B cell (primary cell): ENCODE measurements around the gene PAN2. TPM values are rescaled to one million over a fixed set of nuclear protein-coding genes. Genes with fewer than 3 reads are reported as not detected.

Experiments used
- ATAC-seq: fragments of 200-7000 bp; cut with Tn5 transposase; one replicate; pipeline ENCODE4 v1.10.0; 2021; ENCODE audit warnings: low read depth, mild to moderate bottlenecking, moderate number of reproducible peaks, moderate library complexity
- CTCF ChIA-PET: fragments of 350-600 bp; sonication (Branson Sonifier 250); formaldehyde crosslinking; loops from one replicate; lab custom pipeline; 2021; ENCODE audit warnings: antibody characterized with exemption, inconsistent platforms; lab: Charles Lee
- POLR2A ChIA-PET: fragments of 350-600 bp; sonication (Branson Sonifier 250); formaldehyde crosslinking; loops from one replicate; lab custom pipeline; 2021; ENCODE audit warnings: antibody characterized with exemption; lab: Charles Lee
- DNase-seq: peaks from one replicate; pipeline ENCODE4 v3.0.0; 2013
- H2AFZ ChIP-seq: 2 replicates; pipeline ENCODE4 v1.6.1; 2012; ENCODE audit warnings: mild to moderate bottlenecking, low read depth, low read length; ENCODE audit not compliant: insufficient read depth, poor library complexity, severe bottlenecking
- H3K27ac ChIP-seq, 2 donors: 1 replicate in 1 of 2; 2 replicates in 1 of 2; pipeline ENCODE4 v1.5.1; 2012 to 2013; ENCODE audit warnings: low read length in 2 of 2, mild to moderate bottlenecking in 2 of 2, moderate library complexity in 1 of 2
- H3K27me3 ChIP-seq, 4 experiments: fragments of 200-600 bp in 1 of 4; sonication (generic) in 1 of 4; replicated peaks in 1 of 4; 1 replicate in 2 of 4; 2 replicates in 2 of 4; pipeline versions ENCODE4 v1.6.1 to v1.7.0; 2013 to 2016; ENCODE audit warnings: low read length in 3 of 4, mild to moderate bottlenecking in 2 of 4, mixed read lengths in 1 of 4, moderate library complexity in 1 of 4; ENCODE audit not compliant: insufficient read depth in 4 of 4, control insufficient read depth in 3 of 4; ENCODE audit errors: control extremely low read depth in 1 of 4
- H3K36me3 ChIP-seq, 2 experiments: replicated peaks in 1 of 2; 1 replicate in 1 of 2; 2 replicates in 1 of 2; pipeline versions ENCODE4 v1.6.1 to v1.7.1; 2013; ENCODE audit warnings: low read length in 1 of 2; ENCODE audit not compliant: insufficient read depth in 2 of 2, control insufficient read depth in 1 of 2; ENCODE audit errors: control extremely low read depth in 1 of 2, extremely low read depth in 1 of 2
- H3K4me1 ChIP-seq, 2 donors: fragments of 200-600 bp in 1 of 2; sonication (generic) in 1 of 2; 1 replicate in 1 of 2; 2 replicates in 1 of 2; pipeline versions ENCODE4 v1.5.1 to v1.6.1; 2013 to 2017; ENCODE audit warnings: low read length in 2 of 2; ENCODE audit not compliant: control insufficient read depth in 2 of 2, insufficient read depth in 2 of 2
- H3K4me2 ChIP-seq: replicated peaks from 2 replicates; pipeline ENCODE3; 2012; ENCODE audit warnings: mild to moderate bottlenecking, low read depth, low read length; ENCODE audit not compliant: poor library complexity, severe bottlenecking
- H3K4me3 ChIP-seq, 5 experiments: fragments of 200-600 bp in 1 of 5; sonication (generic) in 1 of 5; 1 replicate in 3 of 5; 2 replicates in 2 of 5; pipeline versions ENCODE4 v1.5.1 to v1.7.0; 2011 to 2016; ENCODE audit warnings: low read length in 4 of 5, mild to moderate bottlenecking in 4 of 5, low read depth in 2 of 5, control low read depth in 1 of 5, moderate library complexity in 1 of 5; ENCODE audit not compliant: insufficient read depth in 1 of 5; ENCODE audit errors: control extremely low read depth in 1 of 5, extremely low read depth in 1 of 5
- H3K79me2 ChIP-seq: fragments of 200-600 bp; sonication (generic); one replicate; pipeline ENCODE4 v1.6.0; 2016; ENCODE audit warnings: low read length; ENCODE audit not compliant: control insufficient read depth, insufficient read depth
- H3K9ac ChIP-seq: fragments of 200-600 bp; sonication (generic); 2 replicates; pipeline ENCODE4 v1.6.1; 2017; ENCODE audit warnings: mild to moderate bottlenecking, low read length, moderate library complexity
- H3K9me3 ChIP-seq, 3 donors: one replicate each; pipeline versions ENCODE4 v1.6.1 to v1.7.1; 2013; ENCODE audit warnings: low read length in 2 of 3; ENCODE audit not compliant: control insufficient read depth in 2 of 3, insufficient read depth in 1 of 3; ENCODE audit errors: control extremely low read depth in 1 of 3
- H4K20me1 ChIP-seq: 2 replicates; pipeline ENCODE4 v1.6.0; 2012; ENCODE audit warnings: mild to moderate bottlenecking, low read length; ENCODE audit not compliant: insufficient read depth, control insufficient read depth, poor library complexity, severe bottlenecking
- H3K27ac Mint-ChIP-seq: one replicate; pipeline ENCODE4 v1.8.0; 2021; ENCODE audit warnings: mixed read lengths
- H3K27me3 Mint-ChIP-seq: one replicate; pipeline ENCODE4 v1.8.0; 2021; ENCODE audit warnings: mixed read lengths
- H3K4me1 Mint-ChIP-seq: one replicate; pipeline ENCODE4 v1.8.0; 2021; ENCODE audit warnings: mixed read lengths
- H3K4me3 Mint-ChIP-seq: one replicate; pipeline ENCODE4 v1.8.0; 2021; ENCODE audit warnings: mixed read lengths
- H3K9me3 Mint-ChIP-seq: one replicate; pipeline ENCODE4 v1.8.0; 2022; ENCODE audit warnings: mixed read lengths; ENCODE audit not compliant: insufficient read depth
- CTCF ChIP-seq: fragments of 200-600 bp; IDR thresholded peaks from one replicate; pipeline ENCODE4 v1.8.0; 2022; ENCODE audit warnings: antibody characterized with exemption, mild to moderate bottlenecking
- EZH2 ChIP-seq: IDR thresholded peaks from 2 replicates; pipeline ENCODE4 v1.6.1; 2012; ENCODE audit warnings: borderline replicate concordance, low read depth, mild to moderate bottlenecking, moderate library complexity, low read length; ENCODE audit not compliant: insufficient read depth, poor library complexity, severe bottlenecking
- WGBS: methylation state at CpG from one replicate; pipeline ENCODE4 v1.1.5; 2013; ENCODE audit warnings: missing lambda C conversion rate; ENCODE audit not compliant: insufficient coverage; 5-methylcytosine and 5-hydroxymethylcytosine counted together
- intact Hi-C: fragments of 100-400 bp; cut with micrococcal nuclease; formaldehyde crosslinking; loops from one replicate; pipeline ENCODE4 v1.10.0; 2022
- polyA plus RNA-seq: library from polyadenylated mRNA; depleted of rRNA; stranded (reverse); fragments of >200 nt; gene quantifications from 2 replicates; pipeline ENCODE4 v1.2.3, GENCODE V29; 2012
- total RNA-seq, 2 donors: library from RNA; stranded (reverse); fragments of 120-200 nt in 1 of 2; gene quantifications; 1 replicate in 1 of 2; 2 replicates in 1 of 2; pipeline versions ENCODE4 v1.2.3 to v1.2.4, GENCODE V29; 2013 to 2022

Gene PAN2
- total and polyA plus RNA-seq, 2 donors (not counting 1 experiment from before 2014, with no cell fraction given), result 211 to 230 TPM

GRCh38 chr12:56321027-56321426 is 12.8 kb downstream of the PAN2 start:
- no peak for DNase-seq

More at GRCh38 chr12:56321027-56321426, 12.8 kb downstream of the PAN2 start:
- H3K4me1 Mint-ChIP-seq, result no peaks in the 10 kb centered on the region
- CTCF ChIA-PET, result interaction anchor here (0.7 to 1.1 kb wide), 4 partner anchors 95 to 686 kb away, joined by 3 to 5 read pairs (median 4); no protein-coding TSS in a partner anchor
- no peak overlapping the region for H2AFZ ChIP-seq
- H3K4me1 ChIP-seq, result peaks cover 3 to 5% of the 10 kb centered on the region in 2 donors
- no peak overlapping the region for H3K27ac Mint-ChIP-seq
- TF ChIP-seq CTCF, result no peak
- TF ChIP-seq EZH2, result no peak
- intact Hi-C loops, result no loop called here
- H3K27ac ChIP-seq, result no peak overlapping the region
- peaks cover 10 to 54% of the 10 kb centered on the region in 2 experiments for H3K36me3 ChIP-seq
- POLR2A ChIA-PET, result interaction anchor here (0.6 to 0.7 kb wide), 3 partner anchors 17 to 54 kb away, joined by 3 to 6 read pairs (median 5); partner anchors contain the start of gene IL23A
- H3K4me3 ChIP-seq, result no peak overlapping the region
- H3K27me3 ChIP-seq, result no peaks in the 10 kb centered on the region
- WGBS, result 100% methylated on average over 2 of the region's 2 CpGs
- ATAC-seq, result no peak
- no peak overlapping the region for H3K4me3 Mint-ChIP-seq
- no peak overlapping the region for H3K4me2 ChIP-seq
- no peaks in the 10 kb centered on the region for H3K79me2 ChIP-seq
- H3K9ac ChIP-seq, result no peak overlapping the region
- no peaks in the 10 kb centered on the region for H3K9me3 Mint-ChIP-seq
- H4K20me1 ChIP-seq, result no peaks in the 10 kb centered on the region
- no peaks in the 10 kb centered on the region for H3K9me3 ChIP-seq
- no peaks in the 10 kb centered on the region for H3K27me3 Mint-ChIP-seq
